Lung (tissue), 12 donors: ENCODE data around the gene GFAP. TPM values are rescaled to one million over a fixed set of nuclear protein-coding genes. Genes with fewer than 3 reads are reported as not detected.

Experiments
- ATAC-seq: fragments of 200-7000 bp; cut with Tn5 transposase; one replicate; pipeline ENCODE4 v1.9.1; 2020; ENCODE audit warnings: moderate number of reproducible peaks; ENCODE audit not compliant: insufficient read depth, low FRiP score
- DNase-seq, 3 donors: peaks; one replicate each; pipeline ENCODE4 v3.0.0-alpha.2; 2013 to 2017
- H3K27ac ChIP-seq, 2 donors: one replicate each; pipeline ENCODE4 v1.5.1; 2013; ENCODE audit warnings: mild to moderate bottlenecking in 2 of 2, moderate library complexity in 2 of 2, control low read depth in 1 of 2, inconsistent platforms in 1 of 2, low read depth in 1 of 2, low read length in 1 of 2
- H3K27me3 ChIP-seq, 3 donors: one replicate each; pipeline ENCODE4 v1.5.1; 2013; ENCODE audit warnings: low read length in 2 of 3; ENCODE audit not compliant: control insufficient read depth in 3 of 3, insufficient read depth in 3 of 3
- H3K36me3 ChIP-seq, 4 donors: one replicate each; pipeline ENCODE4 v1.5.1; 2013; ENCODE audit warnings: low read length in 4 of 4, mild to moderate bottlenecking in 1 of 4, moderate library complexity in 1 of 4; ENCODE audit not compliant: control insufficient read depth in 4 of 4, insufficient read depth in 4 of 4
- H3K4me1 ChIP-seq, 5 donors: one replicate each; pipeline ENCODE4 v1.5.1; 2013; ENCODE audit warnings: low read length in 5 of 5, mild to moderate bottlenecking in 2 of 5, moderate library complexity in 1 of 5; ENCODE audit not compliant: control insufficient read depth in 5 of 5, insufficient read depth in 5 of 5
- H3K4me3 ChIP-seq: one replicate; pipeline ENCODE4 v1.5.1; 2013; ENCODE audit warnings: mild to moderate bottlenecking, control low read depth, moderate library complexity
- H3K9ac ChIP-seq, 2 donors: one replicate each; pipeline ENCODE4 v1.5.1; 2013; ENCODE audit warnings: low read length in 2 of 2, control low read depth in 1 of 2; ENCODE audit not compliant: insufficient read depth in 1 of 2
- H3K9me3 ChIP-seq, 4 donors: one replicate each; pipeline ENCODE4 v1.5.1; 2013; ENCODE audit warnings: low read length in 3 of 4, mild to moderate bottlenecking in 1 of 4, moderate library complexity in 1 of 4; ENCODE audit not compliant: control insufficient read depth in 4 of 4, insufficient read depth in 3 of 4
- CTCF ChIP-seq: IDR thresholded peaks from 2 replicates; pipeline ENCODE4 v1.5.1; 2012; ENCODE audit warnings: mild to moderate bottlenecking; ENCODE audit errors: control extremely low read depth, extremely low read depth
- whole genome bisulfite sequencing, 2 donors: extraction: QIAGEN DNeasy Blood & Tissue Kit; methylation state at CpG; one replicate each; pipeline ENCODE4 v1.1.7; 2013; 5-methylcytosine and 5-hydroxymethylcytosine counted together
- polyA plus RNA-seq, 2 donors: library from polyadenylated mRNA; stranded (reverse); fragments of 200-250 nt; gene quantifications; one replicate each; pipeline ENCODE4 v1.2.1, GENCODE V29; 2013
- total RNA-seq, 2 donors: library from RNA; depleted of rRNA in 1 of 2; stranded (reverse); fragments of >200 nt in 1 of 2; gene quantifications; one replicate each; pipeline ENCODE4 v1.2.1, GENCODE V29; 2014 to 2021
- donor health status: control.
- donor health status: control.
- donor health status: Bipolar disorder and iron deficiency.
- donor health status: healthy.
- donor health status: DM: yes; HTN: yes; CAD: no.

Gene GFAP
- total and polyA plus RNA-seq, 4 donors: 0.25 to 0.88 (median 0.34) TPM

DNA sequence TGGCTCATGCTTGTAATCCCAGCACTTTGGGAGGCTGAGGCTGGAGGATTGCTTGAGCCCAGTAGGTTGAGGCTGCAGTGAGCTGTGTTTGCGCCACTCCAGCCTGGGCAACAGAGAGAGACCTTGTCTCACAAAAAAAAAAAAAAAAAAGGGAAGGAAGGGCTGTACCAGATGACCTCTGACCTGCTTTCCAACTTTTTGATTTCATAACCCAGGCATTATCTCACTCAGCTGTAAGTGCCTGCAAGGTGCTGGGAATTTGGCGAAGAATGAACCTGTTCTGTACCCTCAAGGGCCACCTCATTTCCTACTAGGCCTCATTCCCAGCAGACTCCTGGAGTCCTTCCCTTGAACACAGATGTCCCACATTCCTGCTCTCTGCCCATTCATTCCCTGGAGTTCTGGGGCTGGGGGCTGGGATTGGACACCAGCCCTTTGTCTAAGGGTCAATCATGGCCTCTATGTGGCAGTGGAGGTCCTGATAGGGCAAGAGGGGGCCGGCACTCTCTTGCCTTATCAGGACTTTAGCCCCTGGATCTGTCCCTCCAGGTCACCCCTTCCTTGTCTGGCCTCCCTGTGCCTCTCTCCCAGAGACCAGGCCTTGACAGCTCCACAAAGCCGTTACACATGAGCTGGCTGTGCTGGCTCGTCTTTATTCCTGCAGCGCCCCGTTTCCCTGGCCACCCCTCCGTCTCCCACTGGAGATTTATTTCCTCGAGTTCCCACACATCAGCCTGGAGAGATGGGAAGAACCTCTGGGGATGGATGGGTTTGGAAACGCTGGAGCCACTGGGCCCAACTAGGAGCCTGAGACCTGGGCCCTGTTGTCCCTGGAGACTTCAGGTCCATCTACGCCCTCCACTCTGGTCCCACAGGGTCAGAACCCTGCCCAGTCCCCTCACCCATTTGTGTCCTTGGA lies 821 bp upstream of the GFAP start:
- peaks cover 0 to 10% (median 0%) of the 10 kb centered on the region in 5 donors for H3K4me1 ChIP-seq
- H3K27me3 ChIP-seq: peaks cover 0 to 18% (median 13%) of the 10 kb centered on the region in 3 donors
- H3K36me3 ChIP-seq: no peaks in the 10 kb centered on the region
- no peak overlapping the region for H3K9ac ChIP-seq
- H3K27ac ChIP-seq: peak overlapping the region in 1 of 2 donors; percentile 7
- no peak overlapping the region for H3K4me3 ChIP-seq
- no peak for ATAC-seq
- H3K9me3 ChIP-seq: peaks cover 0 to 2% (median 0%) of the 10 kb centered on the region in 4 donors
- no peak for TF ChIP-seq CTCF
- DNase-seq: no peak
- WGBS, 2 donors: 83 to 88% methylated on average over 11 of the region's 11 CpGs

- peaks cover 0 to 21% (median 19%) of the 10 kb centered on the region in 3 donors for H3K27me3 ChIP-seq
- TF ChIP-seq CTCF: no peak
- WGBS, 2 donors: 86 to 90% methylated on average over 19 of the region's 19 CpGs
Measured at GRCh38 chr17:44914698-44915271, 515 bp downstream of the GFAP start.

DNA sequence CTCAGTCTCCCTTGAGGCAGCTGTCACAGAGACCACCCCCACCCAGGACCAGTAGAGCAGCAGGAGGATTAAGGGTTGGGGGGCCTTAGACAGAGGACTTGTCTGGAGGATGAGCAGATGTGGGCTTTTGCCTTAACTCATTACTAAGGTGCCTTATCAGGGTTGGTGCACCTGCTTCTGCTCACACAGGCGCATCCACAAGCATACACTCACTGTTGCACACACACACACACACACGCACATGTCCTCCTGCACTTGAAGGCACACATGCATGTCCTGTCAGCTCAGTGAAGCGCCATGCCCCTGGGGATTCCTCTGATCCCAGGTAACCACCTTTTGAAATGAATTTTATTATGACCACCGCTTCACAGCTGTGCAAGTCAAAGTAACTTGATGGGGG lies 1.2 kb downstream of the GFAP start:
- Histone ChIP-seq H3K4me3 (no peak overlapping the region), H3K9ac (no peak overlapping the region), H3K36me3 (no peaks in the 10 kb centered on the region), H3K9me3 (peaks cover 0 to 2% (median 0%) of the 10 kb centered on the region in 4 donors), H3K4me1 (peaks cover 0 to 8% (median 0%) of the 10 kb centered on the region in 5 donors), H3K27me3 (peaks cover 0 to 21% (median 19%) of the 10 kb centered on the region in 3 donors), H3K27ac (no peak overlapping the region)
- ATAC-seq (no peak), DNase-seq (no peak)
- 91 to 94% methylated on average over 4 of the region's 4 CpGs for WGBS, 2 donors
- no peak for TF ChIP-seq CTCF

More at GRCh38 chr17:44914698-44915271, 515 bp downstream of the GFAP start:
- Histone ChIP-seq H3K36me3 (no peaks in the 10 kb centered on the region), H3K4me1 (peaks cover 0 to 8% (median 0%) of the 10 kb centered on the region in 5 donors), H3K4me3 (no peak overlapping the region), H3K9me3 (peaks cover 0 to 2% (median 0%) of the 10 kb centered on the region in 4 donors), H3K27ac (no peak overlapping the region), H3K9ac (no peak overlapping the region)
- DNase-seq: no peak
- no peak for ATAC-seq
